Activated T-helper 1 cell treated with anti-CD3 and anti-CD28 coated beads, Interleukin-12 subunit alpha, Interleukin-12 subunit beta, Interleukin-2, Interleukin-4 antibody, amounts not matched to agents 30 ng/mL and 10 ng/mL and 1 ng/mL, durations not matched to agents 14 hours and 24 hours and 36 hours (primary cell): Measurements from ENCODE around the gene ZNF467. TPM values are rescaled to one million over a fixed set of nuclear protein-coding genes. Genes with fewer than 3 reads are reported as not detected.
A peak's percentile ranks its signal among the peaks of the same experiment; 100 is the strongest.

Experiments
- DNase-seq: peaks from one replicate; pipeline ENCODE4 v3.0.0; 2021; ENCODE audit warnings: low spot score
- H3K27ac Mint-ChIP-seq: one replicate; pipeline ENCODE4 v1.8.0; 2021; ENCODE audit warnings: mild to moderate bottlenecking, mixed read lengths
- H3K27me3 Mint-ChIP-seq: one replicate; pipeline ENCODE4 v1.8.0; 2022; ENCODE audit warnings: mild to moderate bottlenecking, moderate library complexity, mixed read lengths; ENCODE audit not compliant: insufficient read depth
- H3K36me3 Mint-ChIP-seq: one replicate; pipeline ENCODE4 v1.8.0; 2021; ENCODE audit warnings: low read depth, mixed read lengths
- H3K4me1 Mint-ChIP-seq: one replicate; pipeline ENCODE4 v1.8.0; 2021; ENCODE audit warnings: low read depth, mixed read lengths
- H3K4me3 Mint-ChIP-seq: one replicate; pipeline ENCODE4 v1.8.0; 2021; ENCODE audit warnings: mild to moderate bottlenecking, moderate library complexity, mixed read lengths
- H3K9me3 Mint-ChIP-seq: one replicate; pipeline ENCODE4 v1.8.0; 2021; ENCODE audit warnings: mixed read lengths
- intact Hi-C: fragments of 100-400 bp; cut with micrococcal nuclease; formaldehyde crosslinking; loops from one replicate; pipeline ENCODE4 v1.15.1; 2024
- total RNA-seq: library from RNA; stranded (reverse); gene quantifications from 2 replicates; pipeline ENCODE4 v1.2.3, GENCODE V29; 2022

The ZNF467 gene
- total RNA-seq, 1 donor from 2014 or later: 0.10 TPM

DNA sequence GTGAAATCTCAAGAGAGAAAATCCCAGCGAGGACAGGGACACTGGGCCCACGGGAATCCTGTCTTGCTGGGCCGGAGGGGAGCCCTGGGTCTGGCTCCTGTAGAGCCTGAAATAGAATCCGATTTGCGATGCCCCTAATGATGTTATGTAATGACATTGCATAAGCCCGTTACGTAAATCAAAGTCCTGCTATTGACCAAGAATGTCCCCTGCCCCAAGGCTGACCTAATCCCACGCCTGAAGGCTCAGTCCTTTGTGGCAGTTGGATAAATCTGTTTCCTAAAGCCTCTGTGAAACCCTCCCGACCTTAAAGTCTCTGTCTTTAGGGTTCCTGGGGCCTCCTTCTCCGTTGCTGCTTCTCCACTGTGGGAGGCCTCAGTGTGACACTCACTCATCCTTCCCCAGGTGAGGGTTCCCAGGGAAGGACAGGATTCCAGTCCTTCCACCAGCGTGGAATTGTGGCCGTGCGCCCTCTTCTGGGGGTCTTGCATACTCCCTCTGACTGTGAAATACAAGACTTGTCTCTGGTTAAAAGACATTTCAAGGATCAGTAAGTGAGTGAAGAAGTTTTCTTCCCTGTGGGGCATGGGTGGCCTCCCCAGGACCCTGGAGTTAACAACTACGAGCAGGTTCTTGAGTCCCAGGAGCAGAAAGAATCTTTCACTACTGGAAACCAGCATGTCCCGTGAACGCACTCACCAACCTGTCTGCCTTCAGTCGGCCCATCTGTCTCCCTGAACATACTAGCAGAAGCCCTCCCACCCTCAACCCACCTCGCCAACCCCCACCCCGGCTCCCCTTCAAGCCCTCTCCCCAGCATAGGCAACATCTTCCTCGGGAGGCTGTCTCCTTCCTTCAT lies 19.8 kb downstream of the ZNF467 start:
- Mint-ChIP-seq H3K36me3 (no peaks in the 10 kb centered on the region), H3K27ac (no peak overlapping the region), H3K9me3 (no peaks in the 10 kb centered on the region), H3K27me3 (peaks cover 7% of the 10 kb centered on the region), H3K4me3 (no peak overlapping the region), H3K4me1 (no peaks in the 10 kb centered on the region)
- intact Hi-C loops: no loop called here
- no peak for DNase-seq

DNA sequence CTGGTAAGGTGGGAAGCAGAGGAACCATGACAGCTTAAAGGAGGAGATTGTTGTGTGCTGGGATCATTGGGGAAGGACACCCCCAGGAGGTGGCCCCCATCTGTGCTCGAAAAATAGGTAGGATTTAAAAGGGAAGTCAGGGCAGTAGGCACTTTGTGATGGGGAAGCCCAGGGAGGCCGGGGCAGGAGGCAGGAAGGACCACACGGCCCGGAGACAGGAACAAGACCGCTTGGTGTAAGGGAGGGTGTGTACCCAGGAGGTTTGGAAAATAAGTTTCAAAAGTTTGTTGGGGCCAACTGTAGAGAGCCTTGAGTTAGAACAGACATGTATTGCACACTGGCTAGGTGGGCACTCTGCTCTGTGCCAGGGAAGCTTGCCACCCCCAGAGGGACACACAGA lies 20.7 kb downstream of the ZNF467 start:
- Mint-ChIP-seq H3K4me3 (no peak overlapping the region), H3K27ac (no peak overlapping the region), H3K27me3 (peaks cover 7% of the 10 kb centered on the region), H3K36me3 (no peaks in the 10 kb centered on the region), H3K4me1 (no peaks in the 10 kb centered on the region), H3K9me3 (no peaks in the 10 kb centered on the region)
- no peak for DNase-seq
- intact Hi-C loops: no loop called here

- Mint-ChIP-seq H3K27me3 (peaks cover 6% of the 10 kb centered on the region), H3K27ac (no peak overlapping the region), H3K4me1 (no peaks in the 10 kb centered on the region), H3K36me3 (no peaks in the 10 kb centered on the region), H3K4me3 (no peak overlapping the region), H3K9me3 (no peaks in the 10 kb centered on the region)
- DNase-seq: no peak
- intact Hi-C loops: no loop called here
Measured at GRCh38 chr7:149751043-149751775, 22.2 kb downstream of the ZNF467 start.

DNA sequence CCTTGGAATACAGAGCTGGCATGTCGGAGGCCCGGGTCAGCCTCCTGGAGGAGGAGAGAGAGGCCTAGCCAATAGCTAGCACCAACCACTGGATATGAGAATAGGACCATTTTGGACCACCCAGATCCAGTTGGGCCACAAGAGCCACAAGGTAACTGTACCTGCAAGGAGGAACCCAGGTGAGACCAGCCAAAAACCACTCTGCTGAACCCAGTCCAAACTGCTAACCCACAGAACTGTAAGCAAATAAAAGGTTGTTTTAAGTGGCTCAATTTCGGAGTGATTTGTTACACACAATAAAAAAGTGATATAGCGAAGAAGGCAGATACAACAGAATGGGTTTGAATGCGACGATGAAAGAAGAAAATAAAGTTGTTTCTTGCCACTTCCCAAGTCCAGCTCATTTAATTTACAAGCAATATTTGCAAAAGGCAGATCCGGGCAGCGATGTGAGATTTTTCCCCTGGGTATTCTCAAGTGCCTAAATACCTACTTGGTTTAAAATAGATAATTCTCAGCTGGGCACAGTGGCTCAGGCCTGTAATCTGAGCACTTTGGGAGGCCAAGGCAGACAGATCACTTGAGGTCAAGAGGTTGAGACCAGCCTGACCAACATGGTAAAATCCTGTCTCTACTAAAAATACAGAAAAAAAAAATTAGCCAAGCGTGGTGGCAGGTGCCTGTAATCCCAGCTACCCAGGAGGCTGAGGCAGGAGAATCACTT lies 23.1 kb downstream of the ZNF467 start:
- H3K9me3 Mint-ChIP-seq: no peaks in the 10 kb centered on the region
- no peak for DNase-seq
- no peaks in the 10 kb centered on the region for H3K4me1 Mint-ChIP-seq
- peaks cover 4% of the 10 kb centered on the region for H3K27me3 Mint-ChIP-seq
- H3K36me3 Mint-ChIP-seq: no peaks in the 10 kb centered on the region
- no peak overlapping the region for H3K27ac Mint-ChIP-seq
- intact Hi-C loops: no loop called here
- no peak overlapping the region for H3K4me3 Mint-ChIP-seq

GRCh38 chr7:149748076-149748874 lies 25.1 kb downstream of the ZNF467 start:
- Mint-ChIP-seq H3K9me3 (no peaks in the 10 kb centered on the region), H3K36me3 (no peaks in the 10 kb centered on the region), H3K4me3 (no peak overlapping the region), H3K27ac (no peak overlapping the region), H3K4me1 (no peaks in the 10 kb centered on the region), H3K27me3 (peaks cover 14% of the 10 kb centered on the region)
- DNase-seq: no peak
- intact Hi-C loops: no loop called here

DNA sequence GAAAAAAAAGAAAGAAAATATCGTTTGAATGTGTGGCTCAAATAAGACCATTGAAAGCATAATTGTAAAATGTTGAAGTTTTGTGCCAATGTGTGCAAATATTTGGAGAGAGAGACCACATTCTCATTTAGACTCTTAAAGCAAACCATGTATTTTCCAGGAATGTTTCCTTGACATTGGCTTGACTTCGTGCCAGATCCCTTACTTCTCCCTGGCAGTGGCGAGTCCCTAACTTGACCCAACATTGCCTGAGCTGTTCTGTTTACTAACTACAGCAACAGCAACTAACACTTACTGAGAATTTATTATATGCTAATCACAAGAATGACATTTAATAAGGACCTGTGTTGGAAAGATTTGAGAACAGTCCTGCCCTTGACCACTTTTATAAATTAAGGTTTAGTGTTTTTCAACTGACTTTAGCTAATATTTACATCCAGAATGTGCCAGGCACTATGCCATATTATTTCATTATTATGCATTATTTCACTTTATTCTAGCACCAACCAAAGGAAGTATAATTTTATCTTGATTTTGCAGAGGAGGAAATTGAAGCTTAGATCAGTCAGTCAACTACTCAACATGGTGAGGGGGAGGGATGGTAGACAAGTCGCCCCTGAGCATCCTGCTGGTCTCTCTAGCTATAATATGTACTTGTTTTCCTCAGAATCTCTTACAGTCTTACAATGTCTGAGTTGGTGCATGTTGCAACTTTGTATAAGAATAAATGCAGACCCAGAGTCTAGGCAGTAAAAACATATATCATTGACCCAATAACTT lies 29.7 kb downstream of the ZNF467 start:
- intact Hi-C loops: no loop called here
- no peak overlapping the region for H3K4me3 Mint-ChIP-seq
- DNase-seq: no peak
- H3K27me3 Mint-ChIP-seq: peaks cover 31% of the 10 kb centered on the region
- H3K27ac Mint-ChIP-seq: no peak overlapping the region
- no peaks in the 10 kb centered on the region for H3K9me3 Mint-ChIP-seq
- H3K36me3 Mint-ChIP-seq: no peaks in the 10 kb centered on the region
- H3K4me1 Mint-ChIP-seq: peaks cover 10% of the 10 kb centered on the region

DNA sequence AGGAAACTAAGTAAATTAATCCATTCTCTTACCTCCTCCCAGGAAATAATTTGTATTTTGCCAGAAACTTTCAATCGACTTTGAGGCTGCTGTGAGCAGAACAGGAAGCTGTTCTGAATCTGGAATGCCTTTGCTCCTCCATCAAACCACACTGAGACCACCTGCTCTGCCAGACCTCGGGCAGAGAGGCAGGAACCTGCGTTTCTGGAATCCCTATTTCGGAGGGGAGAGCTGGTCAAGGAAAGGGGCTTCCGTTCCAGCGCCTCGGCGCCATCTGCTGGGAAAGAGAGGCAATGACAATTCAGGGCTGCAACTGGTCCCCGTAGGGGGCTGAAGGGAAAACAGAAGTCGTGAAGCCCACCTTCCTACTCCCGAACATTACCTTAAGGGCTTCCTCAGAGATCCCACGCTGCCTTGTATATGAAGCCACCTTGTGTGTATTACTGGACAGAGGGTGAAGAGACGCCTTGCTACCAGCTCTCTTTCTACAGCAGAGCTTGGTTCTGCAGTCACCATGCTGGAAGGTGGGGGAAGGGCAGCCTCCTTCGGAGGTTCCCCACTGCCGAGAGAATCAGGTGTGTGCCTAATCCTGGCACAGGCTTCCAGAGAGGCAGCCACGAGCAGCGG lies 31.2 kb downstream of the ZNF467 start:
- Mint-ChIP-seq H3K4me1 (peaks cover 10% of the 10 kb centered on the region), H3K9me3 (no peaks in the 10 kb centered on the region), H3K4me3 (peak overlapping the region; percentile 79), H3K36me3 (no peaks in the 10 kb centered on the region), H3K27ac (no peak overlapping the region), H3K27me3 (peaks cover 37% of the 10 kb centered on the region)
- intact Hi-C loops: loop anchor here (1.0 kb wide), 2 partner anchors 73 to 80 kb away; no protein-coding TSS in a partner anchor
- DNase-seq: peak; percentile 43

- peaks cover 10% of the 10 kb centered on the region for H3K4me1 Mint-ChIP-seq
- H3K9me3 Mint-ChIP-seq: no peaks in the 10 kb centered on the region
- peak overlapping the region; percentile 79 for H3K4me3 Mint-ChIP-seq
- intact Hi-C loops: loop anchor here (1.0 kb wide), 2 partner anchors 72 to 79 kb away; no protein-coding TSS in a partner anchor
- H3K27me3 Mint-ChIP-seq: peaks cover 39% of the 10 kb centered on the region
- DNase-seq: no peak
- no peaks in the 10 kb centered on the region for H3K36me3 Mint-ChIP-seq
- H3K27ac Mint-ChIP-seq: no peak overlapping the region
Measured at GRCh38 chr7:149741629-149742028, 31.8 kb downstream of the ZNF467 start.

GRCh38 chr7:149736478-149737360 lies 36.7 kb downstream of the ZNF467 start:
- Mint-ChIP-seq H3K4me1 (peaks cover 1% of the 10 kb centered on the region), H3K27me3 (peaks cover 19% of the 10 kb centered on the region), H3K9me3 (no peaks in the 10 kb centered on the region), H3K27ac (no peak overlapping the region), H3K36me3 (no peaks in the 10 kb centered on the region), H3K4me3 (no peak overlapping the region)
- intact Hi-C loops: no loop called here
- no peak for DNase-seq

DNA sequence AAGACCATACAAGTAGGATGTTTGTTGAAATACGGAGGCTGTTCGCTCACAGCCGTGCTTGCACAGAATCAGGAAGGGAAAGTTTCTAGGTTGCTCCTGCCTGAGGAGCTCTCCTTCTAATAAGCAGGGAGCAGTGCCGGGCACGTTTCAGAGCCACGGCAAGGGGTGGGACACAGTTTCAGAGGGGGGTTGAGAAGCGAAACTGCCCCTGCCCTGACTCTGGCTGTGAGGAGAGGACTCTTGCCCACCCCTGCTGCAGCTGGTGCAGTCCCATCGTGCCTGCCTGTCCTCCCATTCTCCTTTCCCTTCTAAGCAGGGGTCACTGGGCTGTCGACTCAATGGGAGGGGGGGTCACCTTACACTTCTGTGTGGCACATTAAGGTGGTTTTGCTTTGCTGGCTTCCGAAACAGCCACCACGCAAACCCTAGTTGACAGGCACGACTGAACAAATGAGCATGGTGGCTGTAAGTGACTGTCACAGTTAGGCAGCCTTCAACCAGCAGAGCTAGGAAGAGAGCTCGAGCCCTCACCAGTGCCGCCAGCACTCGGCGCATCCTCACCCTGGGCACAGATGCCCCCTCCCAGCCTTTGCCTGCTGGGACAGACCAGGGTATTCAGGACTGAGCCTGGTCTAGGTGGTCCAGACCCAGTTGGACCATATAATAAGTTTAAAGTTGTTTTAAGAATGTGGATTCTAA lies 37.5 kb downstream of the ZNF467 start:
- H3K36me3 Mint-ChIP-seq: no peaks in the 10 kb centered on the region
- intact Hi-C loops: no loop called here
- DNase-seq: no peak

More for the DNA sequence above, 37.5 kb downstream of the ZNF467 start:
- Mint-ChIP-seq H3K4me1 (no peaks in the 10 kb centered on the region), H3K9me3 (no peaks in the 10 kb centered on the region), H3K4me3 (no peak overlapping the region), H3K27me3 (peaks cover 16% of the 10 kb centered on the region), H3K27ac (no peak overlapping the region)
